Bladder microvascular endothelial cell (primary cell): ENCODE data around the gene OR8H2. TPM values are rescaled to one million over a fixed set of nuclear protein-coding genes. Genes with fewer than 3 reads are reported as not detected.

Experiments
- total RNA-seq: library from RNA; depleted of rRNA; stranded (reverse); fragments of >200 nt; gene quantifications from 2 replicates; pipeline ENCODE4 v1.2.3, GENCODE V29; 2014

OR8H2 gene, protein sequence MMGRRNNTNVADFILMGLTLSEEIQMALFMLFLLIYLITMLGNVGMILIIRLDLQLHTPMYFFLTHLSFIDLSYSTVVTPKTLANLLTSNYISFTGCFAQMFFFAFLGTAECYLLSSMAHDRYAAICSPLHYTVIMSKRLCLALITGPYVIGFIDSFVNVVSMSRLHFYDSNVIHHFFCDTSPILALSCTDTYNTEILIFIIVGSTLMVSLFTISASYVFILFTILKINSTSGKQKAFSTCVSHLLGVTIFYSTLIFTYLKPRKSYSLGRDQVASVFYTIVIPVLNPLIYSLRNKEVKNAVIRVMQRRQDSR
- total RNA-seq, result not detected in 2 replicates

DNA sequence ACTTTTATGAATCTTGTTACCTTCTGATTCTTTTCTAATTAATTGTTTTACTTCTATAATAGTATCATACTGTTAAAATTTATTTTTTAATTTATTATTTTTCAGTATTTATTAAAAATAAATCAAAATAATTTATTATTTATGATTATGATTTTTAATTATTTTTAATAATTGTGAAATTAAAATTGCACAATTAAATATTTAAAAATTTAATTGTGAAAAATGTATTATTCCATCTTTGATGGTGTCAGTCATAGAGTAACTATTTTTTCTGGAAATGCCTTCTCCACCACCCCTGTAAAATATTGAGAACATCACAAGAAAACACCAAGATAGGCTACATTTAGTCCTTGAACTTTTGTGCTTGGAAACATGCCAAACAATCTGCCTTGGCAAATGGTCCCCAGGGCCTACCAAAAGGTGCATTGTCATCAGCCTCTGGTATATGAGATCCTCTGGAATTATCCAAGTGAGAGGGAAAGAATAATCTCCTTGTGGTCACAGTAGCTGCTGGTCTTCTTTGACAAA lies at the start of gene OR8H2:
TSS of gene OR8H2 (plus strand) at position 478 of the 528 bp plus-strand sequence. CDS start 1,356 bp downstream, outside the sequence.

DNA sequence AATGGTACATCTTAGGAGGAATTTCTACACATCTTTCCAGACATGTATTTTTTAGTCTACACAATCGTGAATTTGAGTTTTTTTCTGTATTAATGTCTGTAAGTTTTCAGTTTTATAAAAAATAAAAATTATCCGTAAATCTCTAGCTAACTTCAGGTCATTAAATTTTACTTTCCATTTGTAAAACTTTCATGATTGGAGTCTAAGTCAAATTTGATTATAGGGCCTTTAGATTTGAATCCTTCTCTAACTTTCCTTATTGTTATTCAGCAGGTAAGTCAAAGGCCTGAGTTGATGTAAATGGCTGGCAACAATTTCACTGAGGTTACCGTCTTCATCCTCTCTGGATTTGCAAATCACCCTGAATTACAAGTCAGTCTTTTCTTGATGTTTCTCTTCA lies 10.5 kb upstream of the OR8H2 start, which contains the start of gene OR8I2:
TSS of gene OR8I2 (plus strand) at position 301 of the 400 bp plus-strand sequence. CDS start at position 301, 0 bp downstream.

DNA sequence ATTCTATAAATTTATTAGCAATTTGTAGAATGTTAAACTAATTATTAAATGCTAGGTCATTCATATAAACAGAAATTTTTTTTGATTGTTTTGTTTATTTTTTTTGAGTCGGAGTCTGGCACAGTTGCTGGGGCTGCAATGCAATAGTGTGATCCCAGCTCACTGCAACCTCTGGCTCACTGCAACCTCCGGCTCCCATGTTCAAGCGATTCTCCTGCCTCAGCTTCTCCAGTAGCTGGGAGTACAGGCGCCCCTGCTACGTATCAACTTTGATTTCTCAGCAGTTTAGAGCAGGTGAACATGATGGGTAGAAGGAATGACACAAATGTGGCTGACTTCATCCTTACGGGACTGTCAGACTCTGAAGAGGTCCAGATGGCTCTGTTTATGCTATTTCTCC lies 18.6 kb downstream of the OR8H2 start, which contains the start of gene OR8H3:
TSS of gene OR8H3 (plus strand) at position 301 of the 400 bp plus-strand sequence. CDS start at position 301, 0 bp downstream.

DNA sequence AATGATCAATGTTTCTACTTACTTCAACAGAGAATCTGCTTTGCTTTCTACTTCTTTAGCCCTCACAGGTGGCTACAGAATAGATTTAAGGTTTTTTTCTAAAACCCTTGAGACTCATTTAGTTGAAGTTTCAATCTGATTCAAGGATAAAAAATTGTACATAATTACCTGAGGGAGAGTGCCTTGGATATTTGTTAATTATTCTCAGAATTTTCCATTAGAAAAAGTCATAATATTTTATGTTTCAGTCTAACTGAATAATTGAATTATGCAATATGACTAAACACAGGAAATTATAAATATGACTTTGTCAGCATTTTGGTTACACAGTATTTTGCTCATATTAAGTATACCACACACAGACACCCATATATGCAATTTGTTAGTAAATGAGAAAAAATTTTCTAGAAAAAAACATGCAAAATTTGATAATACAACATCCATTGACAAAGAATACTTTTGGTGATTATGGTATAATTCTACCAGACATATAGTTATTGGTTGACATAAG lies 36.7 kb downstream of the OR8H2 start, which contains the start of gene OR8J3:
TSS of gene OR8J3 (minus strand) at position 51 of the 511 bp plus-strand sequence. CDS start 2,483 bp downstream, outside the sequence.

Other genes starting within 250 kb of the OR8H2 start
- gene TRIM51, start 220.4 kb upstream of the OR8H2 start, total RNA-seq, result not detected in 2 replicates
- gene OR5W2, start 189.1 kb upstream of the OR8H2 start, total RNA-seq, result not detected in 2 replicates
- not detected in 2 replicates for gene OR5I1, start 167.3 kb upstream of the OR8H2 start, total RNA-seq
- gene OR10AG1, start 133.7 kb upstream of the OR8H2 start, total RNA-seq, result not detected in 2 replicates
- not detected in 2 replicates for gene OR5F1, start 109.1 kb upstream of the OR8H2 start, total RNA-seq
- gene OR5AS1, start 76.0 kb upstream of the OR8H2 start, total RNA-seq, result not detected in 2 replicates
- not detected in 2 replicates for gene OR8I2, start 10.4 kb upstream of the OR8H2 start, total RNA-seq
- gene OR8H3, start 18.7 kb downstream of the OR8H2 start, total RNA-seq, result not detected in 2 replicates
- gene OR8J3, start 36.5 kb downstream of the OR8H2 start, total RNA-seq, result not detected in 2 replicates
- gene OR8K5, start 56.6 kb downstream of the OR8H2 start, total RNA-seq, result not detected in 2 replicates
- not detected in 2 replicates for gene OR5J2, start 72.9 kb downstream of the OR8H2 start, total RNA-seq
- gene OR5T2, start 130.6 kb downstream of the OR8H2 start, total RNA-seq, result not detected in 2 replicates
- not detected in 2 replicates for gene OR5T3, start 148.6 kb downstream of the OR8H2 start, total RNA-seq
- gene OR5T1, start 170.5 kb downstream of the OR8H2 start, total RNA-seq, result not detected in 2 replicates
- gene OR8H1, start 188.6 kb downstream of the OR8H2 start, total RNA-seq, result not detected in 2 replicates
- gene OR8K3, start 211.5 kb downstream of the OR8H2 start, total RNA-seq, result not detected in 2 replicates
- not detected in 2 replicates for gene OR8K1, start 242.4 kb downstream of the OR8H2 start, total RNA-seq